Activated CD4-positive, CD25-positive, alpha-beta regulatory T cell treated with anti-CD3 and anti-CD28 coated beads, Interleukin-2, amount 50 U/mL, for 16 hours (primary cell): ENCODE results near the gene CACNA1C.

ENCODE experiments used
- DNase-seq: peaks from one replicate; pipeline ENCODE4 v3.0.0-alpha.2; 2020; ENCODE audit warnings: low read depth, low spot score

Gene CACNA1C

GRCh38 chr12:2653461-2653965 is 600.7 kb downstream of the CACNA1C start:
- DNase-seq = no peak

- no peak for DNase-seq
These were observed 601.5 kb downstream of the CACNA1C start for GRCh38 chr12:2654311-2654710.

- no peak for DNase-seq
These were observed 602.0 kb downstream of the CACNA1C start for GRCh38 chr12:2654741-2655140.

GRCh38 chr12:2662524-2662923 is 609.7 kb downstream of the CACNA1C start:
- no peak for DNase-seq

GRCh38 chr12:2664721-2665577 is 612.2 kb downstream of the CACNA1C start:
- no peak for DNase-seq

GRCh38 chr12:2666411-2666810 is 613.6 kb downstream of the CACNA1C start:
- no peak for DNase-seq

GRCh38 chr12:2666846-2667245 is 614.1 kb downstream of the CACNA1C start:
- no peak for DNase-seq

GRCh38 chr12:2667716-2668440 is 615.1 kb downstream of the CACNA1C start:
- no peak for DNase-seq

- DNase-seq = no peak
These were observed 616.0 kb downstream of the CACNA1C start for GRCh38 chr12:2668816-2669215.

GRCh38 chr12:2669560-2669959 is 616.8 kb downstream of the CACNA1C start:
- DNase-seq = no peak

- no peak for DNase-seq
These were observed 620.1 kb downstream of the CACNA1C start for GRCh38 chr12:2672863-2673262.

- DNase-seq = no peak
These were observed 621.4 kb downstream of the CACNA1C start for GRCh38 chr12:2673966-2674810.

- no peak for DNase-seq
These were observed 623.0 kb downstream of the CACNA1C start for GRCh38 chr12:2675776-2676175.

GRCh38 chr12:2677142-2677880 is 624.5 kb downstream of the CACNA1C start:
- DNase-seq = no peak

- no peak for DNase-seq
These were observed 625.6 kb downstream of the CACNA1C start for GRCh38 chr12:2678426-2678825.

- DNase-seq = no peak
These were observed 626.5 kb downstream of the CACNA1C start for GRCh38 chr12:2679068-2679815.

- DNase-seq = no peak
These were observed 627.3 kb downstream of the CACNA1C start for GRCh38 chr12:2679816-2680675.

GRCh38 chr12:2680676-2681039 is 627.9 kb downstream of the CACNA1C start:
- no peak for DNase-seq

- no peak for DNase-seq
These were observed 628.8 kb downstream of the CACNA1C start for GRCh38 chr12:2681450-2682205.
